Activated B cell treated with CpG ODN at 0.5 μM for 24 hours (primary cell): ENCODE data around the gene ALDH3A1. TPM values are rescaled to one million over a fixed set of nuclear protein-coding genes. Genes with fewer than 3 reads are reported as not detected.

ENCODE experiments used
- ATAC-seq: fragments of 200-7000 bp; cut with Tn5 transposase; one replicate; pipeline ENCODE4 v1.10.0; 2021; ENCODE audit warnings: low read depth, mild to moderate bottlenecking, moderate library complexity
- CTCF ChIA-PET: fragments of 350-600 bp; sonication (Branson Sonifier 250); formaldehyde crosslinking; loops from one replicate; lab custom pipeline; 2021; ENCODE audit warnings: antibody characterized with exemption; lab: Charles Lee
- POLR2A ChIA-PET: fragments of 350-600 bp; sonication (Branson Sonifier 250); formaldehyde crosslinking; loops from one replicate; lab custom pipeline; 2021; ENCODE audit warnings: antibody characterized with exemption; lab: Charles Lee
- DNase-seq: peaks from one replicate; pipeline ENCODE4 v3.0.0; 2022
- H3K27ac Mint-ChIP-seq: one replicate; pipeline ENCODE4 v1.8.0; 2020; ENCODE audit warnings: mixed read lengths
- H3K27me3 Mint-ChIP-seq: one replicate; pipeline ENCODE4 v1.8.0; 2021; ENCODE audit warnings: mixed read lengths
- H3K36me3 Mint-ChIP-seq: one replicate; pipeline ENCODE4 v1.8.0; 2021; ENCODE audit warnings: low read depth, mixed read lengths
- H3K4me1 Mint-ChIP-seq: one replicate; pipeline ENCODE4 v1.8.0; 2021; ENCODE audit warnings: mixed read lengths
- H3K4me3 Mint-ChIP-seq: one replicate; pipeline ENCODE4 v1.8.0; 2020; ENCODE audit warnings: mild to moderate bottlenecking, mixed read lengths
- H3K9me3 Mint-ChIP-seq: one replicate; pipeline ENCODE4 v1.8.0; 2020; ENCODE audit warnings: mixed read lengths
- CTCF ChIP-seq: fragments of 200-600 bp; IDR thresholded peaks from one replicate; pipeline ENCODE4 v1.8.0; 2022; ENCODE audit warnings: antibody characterized with exemption, mild to moderate bottlenecking
- intact Hi-C: fragments of 100-400 bp; cut with micrococcal nuclease; formaldehyde crosslinking; loops from one replicate; pipeline ENCODE4 v1.15.1; 2024
- total RNA-seq: library from RNA; stranded (reverse); gene quantifications from 2 replicates; pipeline ENCODE4 v1.2.3, GENCODE V29; 2022

The ALDH3A1 gene
- total RNA-seq, 1 donor from 2014 or later, result not detected

DNA sequence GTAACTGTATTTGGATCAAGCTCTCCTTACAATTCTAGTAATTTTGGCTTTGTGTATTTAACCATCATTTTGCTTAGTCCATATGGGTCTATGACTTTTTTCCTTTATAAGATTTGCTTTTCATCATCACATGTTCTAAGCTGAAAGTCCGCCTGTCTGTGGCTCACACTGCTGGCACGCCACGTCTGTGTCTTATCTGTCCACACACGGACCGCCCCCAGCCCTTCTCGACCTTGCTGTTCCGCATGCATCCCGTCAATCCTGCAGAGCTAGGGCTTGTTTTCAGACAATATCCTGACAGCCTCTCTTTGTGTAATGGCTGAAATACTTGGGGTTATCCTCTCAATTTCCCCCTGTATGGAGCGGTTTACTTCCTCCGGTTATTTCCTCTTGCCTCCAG lies 8.4 kb upstream of the ALDH3A1 start:
- no peak for TF ChIP-seq CTCF
- ChIA-PET POLR2A (interaction anchor here (1.1 to 2.1 kb wide), 2 partner anchors 108 to 247 kb away, joined by 3 to 15 read pairs; partner anchors contain the start of gene ALDH3A2), CTCF (interaction anchor here (1.0 to 4.5 kb wide), 4 partner anchors 8 to 393 kb away, joined by 3 to 33 read pairs (median 7); partner anchors contain the start of genes B9D1 and MAPK7)
- no peak for ATAC-seq
- no peak for DNase-seq
- Mint-ChIP-seq H3K4me1 (peaks cover 45% of the 10 kb centered on the region), H3K9me3 (no peaks in the 10 kb centered on the region), H3K36me3 (no peaks in the 10 kb centered on the region), H3K4me3 (no peak overlapping the region), H3K27ac (peak overlapping the region; percentile 83), H3K27me3 (peaks cover 3% of the 10 kb centered on the region)
- intact Hi-C loops, result loop anchor here (5.0 kb wide), 1 partner anchor 379 kb away; the partner anchor contains the start of gene MAPK7

DNA sequence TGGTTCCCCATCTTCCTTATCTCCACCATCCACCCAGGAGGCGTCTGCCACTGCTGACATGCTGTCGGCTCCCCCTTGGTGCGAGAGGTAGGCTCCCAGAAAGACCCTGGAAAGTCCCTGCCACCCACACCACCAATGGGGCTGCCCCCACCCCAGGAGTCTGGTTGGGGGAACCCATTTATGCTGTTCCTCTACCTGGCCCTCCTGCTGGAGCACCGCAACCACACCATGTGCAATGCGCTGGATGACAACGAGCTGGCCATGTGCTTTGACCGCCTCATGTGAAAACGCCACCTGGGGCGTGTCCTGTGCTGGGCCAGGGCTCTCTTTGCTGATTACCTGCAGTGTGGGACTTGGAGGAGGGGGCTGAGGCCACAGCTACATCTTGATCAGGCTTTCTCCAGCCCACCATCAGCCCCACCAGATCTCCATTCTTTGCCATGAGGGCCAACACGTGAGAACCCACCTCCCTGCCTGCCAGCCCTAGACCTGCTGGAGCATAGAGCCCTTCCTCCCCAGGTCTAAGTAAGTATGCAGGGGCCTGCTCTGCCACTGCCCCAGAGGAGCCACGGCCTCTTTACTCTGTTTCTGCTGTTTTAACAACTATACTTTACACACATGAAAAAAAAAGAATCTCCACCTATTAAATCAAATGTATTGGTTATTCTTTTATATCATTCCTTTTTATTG lies 7.9 kb upstream of the ALDH3A1 start:
- ATAC-seq (peak; percentile 37), DNase-seq (no peak)
- ChIA-PET CTCF (interaction anchor here (0.7 to 4.5 kb wide), 6 partner anchors 8 to 393 kb away, joined by 3 to 33 read pairs (median 6); partner anchors contain the start of genes B9D1 and MAPK7), POLR2A (interaction anchor here (0.5 to 2.1 kb wide), 3 partner anchors 8 to 247 kb away, joined by 3 to 15 read pairs (median 4); partner anchors contain the start of gene ALDH3A2)
- peaks cover 45% of the 10 kb centered on the region for H3K4me1 Mint-ChIP-seq
- intact Hi-C loops, result loop anchor here (2.0 to 5.0 kb wide), 2 partner anchors 107 to 379 kb away; partner anchors contain the start of genes ALDH3A2 and MAPK7
- H3K36me3 Mint-ChIP-seq, result no peaks in the 10 kb centered on the region
- no peaks in the 10 kb centered on the region for H3K9me3 Mint-ChIP-seq
- peak overlapping the region; percentile 64 for H3K4me3 Mint-ChIP-seq
- no peak for TF ChIP-seq CTCF
- H3K27me3 Mint-ChIP-seq, result peaks cover 7% of the 10 kb centered on the region
- peak overlapping the region; percentile 83 for H3K27ac Mint-ChIP-seq

DNA sequence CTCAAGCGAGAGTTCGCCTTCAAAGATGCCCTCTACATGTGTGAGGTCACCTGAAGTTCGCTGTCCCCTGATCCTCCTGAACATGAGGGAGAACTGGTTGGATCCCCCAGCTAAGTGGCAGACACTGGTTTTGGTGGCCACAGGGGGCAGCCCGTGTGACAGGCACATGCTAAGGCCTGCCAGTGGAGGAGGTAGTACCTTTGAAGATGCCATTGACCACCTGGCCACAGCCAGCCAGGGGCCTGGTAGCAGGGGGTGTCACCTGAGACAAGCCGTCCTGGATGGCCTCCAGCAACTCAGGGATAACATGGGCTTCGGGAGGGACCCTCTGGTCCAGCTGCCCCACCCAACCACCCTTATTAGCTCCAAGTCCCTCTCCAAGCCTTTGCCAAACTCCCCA lies 7.3 kb upstream of the ALDH3A1 start:
- no peak for TF ChIP-seq CTCF
- intact Hi-C loops, result loop anchor here (2.0 to 5.0 kb wide), 2 partner anchors 107 to 378 kb away; partner anchors contain the start of genes ALDH3A2 and MAPK7
- ChIA-PET CTCF (interaction anchor here (0.7 to 4.5 kb wide), 6 partner anchors 9 to 392 kb away, joined by 3 to 33 read pairs (median 5); partner anchors contain the start of genes ALDH3A2, B9D1 and MAPK7), POLR2A (interaction anchor here (0.5 to 2.1 kb wide), 4 partner anchors 9 to 246 kb away, joined by 3 to 15 read pairs (median 6); partner anchors contain the start of gene ALDH3A2)
- ATAC-seq (no peak), DNase-seq (no peak)
- H3K27ac Mint-ChIP-seq, result peak overlapping the region; percentile 83
- no peaks in the 10 kb centered on the region for H3K36me3 Mint-ChIP-seq
- H3K27me3 Mint-ChIP-seq, result peaks cover 11% of the 10 kb centered on the region
- H3K4me3 Mint-ChIP-seq, result peak overlapping the region; percentile 64
- H3K9me3 Mint-ChIP-seq, result no peaks in the 10 kb centered on the region
- peaks cover 45% of the 10 kb centered on the region for H3K4me1 Mint-ChIP-seq

- peaks cover 45% of the 10 kb centered on the region for H3K4me1 Mint-ChIP-seq
- peaks cover 14% of the 10 kb centered on the region for H3K27me3 Mint-ChIP-seq
- H3K27ac Mint-ChIP-seq, result peak overlapping the region; percentile 74
- intact Hi-C loops, result loop anchor here (2.0 kb wide), 1 partner anchor 105 kb away; the partner anchor contains the start of gene ALDH3A2
- POLR2A ChIA-PET, result interaction anchor here (1.0 to 2.1 kb wide), 3 partner anchors 9 to 376 kb away, joined by 3 to 15 read pairs (median 3); partner anchors contain the start of genes ALDH3A2 and MAPK7
- no peak for TF ChIP-seq CTCF
- CTCF ChIA-PET, result interaction anchor here (1.3 to 4.5 kb wide), 4 partner anchors 9 to 391 kb away, joined by 3 to 33 read pairs (median 8); partner anchors contain the start of genes ALDH3A2 and B9D1
- H3K36me3 Mint-ChIP-seq, result no peaks in the 10 kb centered on the region
- H3K9me3 Mint-ChIP-seq, result no peaks in the 10 kb centered on the region
- ATAC-seq (no peak), DNase-seq (no peak)
- H3K4me3 Mint-ChIP-seq, result peak overlapping the region; percentile 64
Observed at GRCh38 chr17:19753661-19754463, 5.8 kb upstream of the ALDH3A1 start.
